HCT116 (cell line): Measurements from ENCODE around the gene PTOV1. TPM values are rescaled to one million over a fixed set of nuclear protein-coding genes. Genes with fewer than 3 reads are reported as not detected.

Experiments
- ATAC-seq: fragments of 200-7000 bp; cut with Tn5 transposase; 2 replicates; pipeline ENCODE4 v1.9.1; 2020; ENCODE audit warnings: mild to moderate bottlenecking, moderate library complexity
- BruUV-seq: library from RNA; stranded (reverse); fragments of 400-500 nt; replicated peaks from 2 replicates; lab custom pipeline; 2021; lab: Mats Ljungman, UMichigan
- CTCF ChIA-PET: fragments of 300-600 bp; sonication (Branson Sonifier 250); formaldehyde crosslinking; loops from one replicate; lab custom pipeline; 2021; ENCODE audit warnings: antibody characterized with exemption; lab: Charles Lee
- POLR2A ChIA-PET: fragments of 300-600, 350-600 bp; sonication (Branson Sonifier 250); formaldehyde crosslinking; loops from one replicate; lab custom pipeline; 2021; ENCODE audit warnings: antibody characterized with exemption; lab: Charles Lee
- RAD21 ChIA-PET, 2 experiments: fragments of 300-600 bp; sonication (Branson Sonifier 250); formaldehyde crosslinking; loops; one replicate each; lab custom pipeline; 2023; ENCODE audit warnings: low total read pairs in 2 of 2; ENCODE audit not compliant: uncharacterized antibody in 2 of 2, unreplicated experiment in 2 of 2, low non-redundant PET in 1 of 2; lab: Charles Lee
- DNase-seq: peaks from one replicate; pipeline ENCODE4 v3.0.0-alpha.2; 2010; ENCODE audit warnings: low read depth, low spot score
- H2AFZ ChIP-seq: fragments of 200-600 bp; shearing (Covaris generic), sonication (generic); 2 replicates; pipeline ENCODE4 v1.6.1; 2017; ENCODE audit warnings: low read depth, mixed run types, mixed read lengths, antibody characterized with exemption, low read length; ENCODE audit not compliant: poor library complexity, severe bottlenecking
- H3K27ac ChIP-seq: 2 replicates; pipeline ENCODE4 v1.5.1; 2012; ENCODE audit warnings: low read depth, low read length
- H3K27me3 ChIP-seq: fragments of 200-600 bp; sonication (generic); 2 replicates; pipeline ENCODE4 v1.6.1; 2016; ENCODE audit warnings: mixed run types, low read length, mixed read lengths; ENCODE audit not compliant: insufficient read depth
- H3K36me3 ChIP-seq, 2 experiments: fragments of 200-500 bp in 1 of 2; fragments of 200-600 bp in 1 of 2; sonication (Bioruptor generic) in 1 of 2; sonication (generic) in 1 of 2; 2 replicates each; pipeline versions ENCODE4 v1.5.1 to v1.6.1; 2014 to 2016; ENCODE audit warnings: low read length in 2 of 2, inconsistent platforms in 1 of 2, mixed read lengths in 1 of 2, mixed run types in 1 of 2; ENCODE audit not compliant: insufficient read depth in 2 of 2, control insufficient read depth in 1 of 2
- H3K4me1 ChIP-seq, 2 experiments: fragments of 200-600 bp in 1 of 2; sonication (generic) in 1 of 2; 2 replicates each; pipeline versions ENCODE4 v1.5.1 to v1.6.1; 2012 to 2017; ENCODE audit warnings: low read length in 2 of 2, inconsistent platforms in 1 of 2, mild to moderate bottlenecking in 1 of 2, mixed read lengths in 1 of 2, mixed run types in 1 of 2, moderate library complexity in 1 of 2; ENCODE audit not compliant: insufficient read depth in 2 of 2, control insufficient read depth in 1 of 2
- H3K4me2 ChIP-seq: fragments of 200-600 bp; sonication (generic); 2 replicates; pipeline ENCODE4 v1.6.1; 2017; ENCODE audit warnings: mixed run types, low read length, mixed read lengths
- H3K4me3 ChIP-seq, 2 experiments: fragments of 200-600 bp in 1 of 2; sonication (generic) in 1 of 2; replicated peaks in 1 of 2; 2 replicates each; pipeline ENCODE4 v1.5.1; 2011 to 2016; ENCODE audit warnings: low read length in 2 of 2, control low read depth in 1 of 2, low read depth in 1 of 2, mild to moderate bottlenecking in 1 of 2, mixed read lengths in 1 of 2, mixed run types in 1 of 2
- H3K79me2 ChIP-seq: fragments of 200-600 bp; sonication (generic); 2 replicates; pipeline ENCODE4 v1.6.1; 2017; ENCODE audit warnings: mild to moderate bottlenecking, mixed run types, low read length, moderate library complexity, mixed read lengths; ENCODE audit not compliant: insufficient read depth
- H3K9ac ChIP-seq: fragments of 200-600 bp; sonication (generic); 2 replicates; pipeline ENCODE4 v1.6.1; 2016; ENCODE audit warnings: low read length, mixed read lengths
- H3K9me2 ChIP-seq: fragments of 200-600 bp; sonication (generic), shearing (Covaris generic); 2 replicates; pipeline ENCODE4 v1.6.1; 2017; ENCODE audit warnings: mixed run types, mild to moderate bottlenecking, moderate library complexity; ENCODE audit not compliant: insufficient read depth
- H3K9me3 ChIP-seq, 2 experiments: fragments of 200-500 bp in 1 of 2; fragments of 200-600 bp in 1 of 2; sonication (Bioruptor generic) in 1 of 2; sonication (generic) in 1 of 2; 2 replicates each; pipeline ENCODE4 v1.6.1; 2014 to 2017; ENCODE audit warnings: low read length in 2 of 2, mixed read lengths in 2 of 2, inconsistent platforms in 1 of 2, low read depth in 1 of 2, mild to moderate bottlenecking in 1 of 2, mixed run types in 1 of 2, moderate library complexity in 1 of 2; ENCODE audit not compliant: control insufficient read depth in 1 of 2, insufficient read depth in 1 of 2
- H4K20me1 ChIP-seq: fragments of 200-600 bp; sonication (generic), shearing (Covaris generic); 2 replicates; pipeline ENCODE4 v1.6.1; 2017; ENCODE audit warnings: mixed run types, mild to moderate bottlenecking, moderate library complexity; ENCODE audit not compliant: insufficient read depth
- CEBPB ChIP-seq: IDR thresholded peaks from 2 replicates; pipeline ENCODE4 v1.6.1; 2012; ENCODE audit warnings: low read depth
- CTCF ChIP-seq, 3 experiments: fragments of 200-600 bp in 1 of 3; sonication (generic) in 1 of 3; IDR thresholded peaks in 2 of 3; conservative IDR thresholded peaks in 1 of 3; 2 replicates each; pipeline ENCODE4 v1.5.1; 2012 to 2017; ENCODE audit warnings: low read depth in 2 of 3, low read length in 2 of 3, antibody characterized with exemption in 1 of 3, borderline replicate concordance in 1 of 3, control low read depth in 1 of 3, mild to moderate bottlenecking in 1 of 3, mixed read lengths in 1 of 3, mixed run types in 1 of 3, moderate library complexity in 1 of 3; ENCODE audit not compliant: insufficient read depth in 1 of 3
- FOSL1 ChIP-seq: IDR thresholded peaks from 2 replicates; pipeline ENCODE4 v1.6.1; 2012; ENCODE audit warnings: low read depth
- POLR2AphosphoS5 ChIP-seq: IDR thresholded peaks from 2 replicates; pipeline ENCODE4 v1.6.1; 2011; ENCODE audit warnings: mild to moderate bottlenecking, low read depth, low read length, moderate library complexity
- SRF ChIP-seq: IDR thresholded peaks from 2 replicates; pipeline ENCODE4 v1.6.1; 2012; ENCODE audit warnings: low read depth
- TCF7L2 ChIP-seq: IDR thresholded peaks from 2 replicates; pipeline ENCODE4 v1.7.0; 2011; ENCODE audit warnings: borderline replicate concordance, inconsistent platforms; ENCODE audit not compliant: insufficient read depth, insufficient read length; ENCODE audit errors: extremely low read depth
- ZFX ChIP-seq: fragments of 450-650 bp; IDR thresholded peaks from 2 replicates; pipeline ENCODE4 v1.6.1; 2017
- ZNF274 ChIP-seq: fragments of 200-500 bp; sonication (Bioruptor generic); IDR thresholded peaks from 2 replicates; pipeline ENCODE4 v1.6.1; 2014; ENCODE audit warnings: mild to moderate bottlenecking, low read depth, low read length, inconsistent platforms
- intact Hi-C: fragments of 100-400 bp; cut with micrococcal nuclease; formaldehyde crosslinking; loops from 2 replicates; pipeline ENCODE4 v1.10.0; 2022
- total RNA-seq: library from RNA; stranded (reverse); gene quantifications from one replicate; pipeline ENCODE4 v1.2.1, GENCODE V29; 2021; ENCODE audit not compliant: unreplicated experiment
- TF ChIP-seq, protein P1 (sequence below): IDR thresholded peaks from 2 replicates; pipeline ENCODE4 v1.6.1; 2012
- TF ChIP-seq, protein P2 (sequence below): IDR thresholded peaks from 2 replicates; pipeline ENCODE4 v1.6.1; 2011; ENCODE audit warnings: mild to moderate bottlenecking, low read length, moderate library complexity; ENCODE audit not compliant: insufficient replicate concordance; ENCODE audit errors: extremely low read depth

The PTOV1 gene
- total RNA-seq, 1 experiment from 2014 or later: 236 TPM

DNA sequence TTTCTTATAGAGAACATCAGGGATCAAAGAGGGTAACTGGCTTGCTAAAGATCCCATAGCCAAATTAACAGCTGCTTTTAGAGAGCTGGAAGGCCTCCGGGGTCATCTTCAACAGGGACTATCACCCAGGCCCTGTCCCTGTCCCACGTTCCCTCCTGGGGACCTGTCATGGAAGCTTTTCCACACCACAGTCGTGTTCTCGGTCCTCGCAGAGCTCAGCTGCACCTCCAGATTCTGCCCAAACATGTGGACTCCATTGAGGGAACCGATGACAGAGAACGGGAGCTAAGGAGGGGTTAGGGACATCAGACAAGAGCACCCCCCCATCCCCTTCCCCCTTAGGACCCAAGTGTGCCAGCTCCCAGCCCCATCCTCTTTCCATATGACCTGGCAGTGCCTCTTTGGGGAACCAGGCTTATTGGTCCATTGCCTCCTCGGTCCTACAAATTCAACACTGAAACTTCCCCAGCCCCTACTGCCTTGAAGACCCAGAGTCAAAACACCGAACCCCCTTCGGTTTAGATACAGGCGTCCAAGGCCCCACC, 38.4 kb upstream of the PTOV1 start:
- Histone ChIP-seq H3K9ac (no peak overlapping the region), H3K79me2 (no peaks in the 10 kb centered on the region), H3K27ac (peak overlapping the region; percentile 47; the same call in 1 of the 2 replicates), H3K4me3 (no peak overlapping the region), H2AFZ (peak overlapping the region; percentile 80), H3K36me3 (no peaks in the 10 kb centered on the region), H3K27me3 (no peaks in the 10 kb centered on the region), H4K20me1 (no peaks in the 10 kb centered on the region), H3K9me3 (no peaks in the 10 kb centered on the region), H3K9me2 (no peaks in the 10 kb centered on the region), H3K4me1 (peaks cover 15 to 44% of the 10 kb centered on the region in 2 experiments), H3K4me2 (no peak overlapping the region)
- no TSS peak for BruUV-seq
- intact Hi-C loops: no loop called here
- ChIA-PET POLR2A (no interaction called here), CTCF (no interaction called here), RAD21 (no interaction called here)
- DNase-seq (no peak), ATAC-seq (no peak)
- TF ChIP-seq ZFX (no peak), ZNF274 (no peak), CTCF (IDR thresholded peaks at IDR 0.05 in 2 of 3, conservative IDR thresholded peaks at IDR 0.05 in 1 of 3; ENCODE audit: borderline replicate concordance in 1 of 3, insufficient read depth in 1 of 3, low read depth in 2 of 3, low read length in 2 of 3) (no peak), TCF7L2 (no peak), POLR2AphosphoS5 (no peak), FOSL1 (no peak), CEBPB (no peak), SRF (no peak)
- TF ChIP-seq, protein P1, sequence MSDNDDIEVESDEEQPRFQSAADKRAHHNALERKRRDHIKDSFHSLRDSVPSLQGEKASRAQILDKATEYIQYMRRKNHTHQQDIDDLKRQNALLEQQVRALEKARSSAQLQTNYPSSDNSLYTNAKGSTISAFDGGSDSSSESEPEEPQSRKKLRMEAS: no peak
- TF ChIP-seq, protein P2, sequence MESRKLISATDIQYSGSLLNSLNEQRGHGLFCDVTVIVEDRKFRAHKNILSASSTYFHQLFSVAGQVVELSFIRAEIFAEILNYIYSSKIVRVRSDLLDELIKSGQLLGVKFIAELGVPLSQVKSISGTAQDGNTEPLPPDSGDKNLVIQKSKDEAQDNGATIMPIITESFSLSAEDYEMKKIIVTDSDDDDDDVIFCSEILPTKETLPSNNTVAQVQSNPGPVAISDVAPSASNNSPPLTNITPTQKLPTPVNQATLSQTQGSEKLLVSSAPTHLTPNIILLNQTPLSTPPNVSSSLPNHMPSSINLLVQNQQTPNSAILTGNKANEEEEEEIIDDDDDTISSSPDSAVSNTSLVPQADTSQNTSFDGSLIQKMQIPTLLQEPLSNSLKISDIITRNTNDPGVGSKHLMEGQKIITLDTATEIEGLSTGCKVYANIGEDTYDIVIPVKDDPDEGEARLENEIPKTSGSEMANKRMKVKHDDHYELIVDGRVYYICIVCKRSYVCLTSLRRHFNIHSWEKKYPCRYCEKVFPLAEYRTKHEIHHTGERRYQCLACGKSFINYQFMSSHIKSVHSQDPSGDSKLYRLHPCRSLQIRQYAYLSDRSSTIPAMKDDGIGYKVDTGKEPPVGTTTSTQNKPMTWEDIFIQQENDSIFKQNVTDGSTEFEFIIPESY: no peak
